SH-SY5Y (cell line): ENCODE measurements around the gene BRSK2.

Source experiments
- GATA2 ChIP-seq: IDR thresholded peaks from 2 replicates; pipeline ENCODE4 v1.6.1; 2011; ENCODE audit warnings: mild to moderate bottlenecking, low read depth, low read length
- GATA3 ChIP-seq: IDR thresholded peaks from 2 replicates; pipeline ENCODE4 v1.6.1; 2011; ENCODE audit warnings: low read depth, mild to moderate bottlenecking, low read length, moderate library complexity

The BRSK2 gene

GRCh38 chr11:1382831-1383607 is 6.7 kb upstream of the BRSK2 start:
- TF ChIP-seq GATA3 (no peak), GATA2 (no peak)

GRCh38 chr11:1384199-1384970 is 5.3 kb upstream of the BRSK2 start:
- TF ChIP-seq GATA2 (no peak), GATA3 (no peak)

DNA sequence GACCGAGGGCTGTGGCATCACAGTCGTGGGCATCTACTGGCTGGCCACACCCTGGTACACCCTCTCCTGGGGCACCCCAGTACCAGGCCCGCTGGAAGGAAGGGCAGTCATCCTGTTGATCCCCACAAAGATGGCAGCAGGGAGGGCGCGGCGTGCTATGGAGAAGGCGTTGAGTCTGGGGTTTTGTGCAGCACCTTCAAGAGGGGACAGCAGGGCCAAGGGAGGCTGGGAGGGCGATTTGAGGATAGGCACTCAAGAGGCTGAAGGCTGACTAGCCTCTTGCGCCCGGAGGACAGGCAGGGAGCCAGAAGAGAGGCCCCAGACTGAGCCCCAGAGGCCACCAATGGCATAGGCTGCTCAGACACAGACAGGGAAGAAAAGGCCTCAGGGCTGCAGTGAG is 2.2 kb upstream of the BRSK2 start:
- no peak for TF ChIP-seq GATA2
- TF ChIP-seq GATA3: no peak

GRCh38 chr11:1387961-1388762 is 1.6 kb upstream of the BRSK2 start:
- TF ChIP-seq GATA3 (no peak), GATA2 (no peak)

- TF ChIP-seq GATA3 (no peak), GATA2 (no peak)
Observed at GRCh38 chr11:1388763-1389102, 1.0 kb upstream of the BRSK2 start.

DNA sequence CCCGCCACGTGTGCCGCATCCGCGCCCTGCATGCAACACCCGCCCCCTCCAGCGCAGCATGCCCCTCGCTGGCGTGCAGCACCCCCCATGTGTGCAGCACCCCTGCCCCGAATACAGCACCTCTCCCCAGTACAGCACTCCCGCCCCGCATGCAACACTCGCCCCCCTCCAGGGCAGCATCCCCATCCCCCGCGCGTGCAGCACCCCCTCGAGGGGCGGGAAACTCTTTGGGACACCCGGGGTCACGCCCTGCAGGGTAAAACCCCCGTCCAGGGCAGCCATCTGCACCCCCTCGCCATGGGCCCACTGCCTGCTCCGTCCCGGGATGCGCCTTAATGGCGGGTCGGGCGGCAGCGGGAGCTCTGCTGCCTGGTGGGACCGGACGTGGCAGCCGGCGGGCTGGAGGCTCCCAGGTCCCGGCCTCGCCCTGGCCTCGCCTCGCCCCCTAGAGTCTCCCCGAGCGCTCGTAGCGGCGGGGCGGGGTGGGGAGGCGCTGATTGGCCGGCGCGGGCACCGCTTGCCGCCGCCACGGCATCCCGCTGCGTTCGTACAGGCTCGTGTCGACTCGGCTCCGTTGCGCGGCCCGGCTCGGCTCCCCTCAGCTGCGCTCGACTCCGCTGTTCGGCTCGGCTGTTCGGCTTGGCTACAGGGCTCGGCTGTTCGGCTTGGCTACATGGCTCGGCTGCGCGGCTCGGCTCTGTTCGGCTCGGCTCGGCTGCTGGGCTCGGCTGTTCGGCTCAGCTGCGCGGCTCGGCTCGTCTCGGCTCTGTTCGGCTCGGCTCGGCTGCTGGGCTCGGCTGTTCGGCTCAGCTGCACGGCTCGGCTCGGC is 417 bp upstream of the BRSK2 start:
- TF ChIP-seq GATA3 (no peak), GATA2 (no peak)

GRCh38 chr11:1390569-1391164 is 933 bp downstream of the BRSK2 start:
- no peak for TF ChIP-seq GATA2
- no peak for TF ChIP-seq GATA3

GRCh38 chr11:1391165-1392075 is 1.7 kb downstream of the BRSK2 start:
- TF ChIP-seq GATA3 (no peak), GATA2 (no peak)

GRCh38 chr11:1392111-1392510 is 2.4 kb downstream of the BRSK2 start:
- no peak for TF ChIP-seq GATA3
- peak; percentile 81 for TF ChIP-seq GATA2

- no peak for TF ChIP-seq GATA2
- no peak for TF ChIP-seq GATA3
Observed at GRCh38 chr11:1392561-1392960, 2.8 kb downstream of the BRSK2 start.

DNA sequence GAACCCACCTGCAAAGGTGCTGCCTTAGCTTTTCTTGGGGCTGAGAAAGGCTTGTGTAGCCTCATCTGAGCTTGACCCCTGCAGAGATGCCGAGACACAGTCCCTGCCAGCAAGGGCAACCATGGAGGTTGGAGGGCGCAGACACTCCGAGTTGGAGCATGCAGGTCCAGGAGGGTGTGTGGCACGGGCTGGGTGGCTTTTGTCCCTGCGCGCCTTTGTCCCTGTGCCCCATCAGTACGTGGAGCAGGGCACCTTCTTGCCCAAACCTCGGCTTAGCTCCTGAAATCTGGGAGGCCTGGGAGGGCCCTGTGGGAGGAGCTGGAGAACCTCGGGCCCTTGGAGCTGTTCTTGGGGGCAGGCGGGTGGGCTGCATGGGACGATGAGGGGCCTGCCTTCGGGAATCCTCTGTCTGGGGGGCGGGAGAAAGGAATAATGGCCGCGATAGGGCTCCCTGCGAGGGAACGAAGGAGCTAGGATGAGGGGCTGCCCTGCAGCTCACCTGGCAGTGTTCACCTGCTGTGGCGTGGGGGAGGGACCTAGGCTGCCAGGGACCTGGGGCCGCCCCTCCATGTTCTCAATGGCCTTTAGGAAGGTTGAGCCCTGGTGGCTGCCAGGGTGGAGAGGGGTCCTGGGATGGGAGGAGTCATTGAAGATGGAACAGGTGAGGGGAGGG is 3.4 kb downstream of the BRSK2 start:
- TF ChIP-seq GATA3 (no peak), GATA2 (no peak)
